GM12878 (cell line): ENCODE results near the gene AP1M1. TPM values are rescaled to one million over a fixed set of nuclear protein-coding genes. Genes with fewer than 3 reads are reported as not detected.

ENCODE experiments used
- BCL3 ChIP-seq: IDR thresholded peaks from 2 replicates; pipeline ENCODE4 v1.6.1; 2011; ENCODE audit warnings: borderline replicate concordance, low read depth, mild to moderate bottlenecking, moderate library complexity, low read length; ENCODE audit not compliant: insufficient read depth, poor library complexity, severe bottlenecking
- IRF3 ChIP-seq: fragments of 450-650 bp; IDR thresholded peaks from 2 replicates; pipeline ENCODE4 v1.6.1; 2014; ENCODE audit warnings: mild to moderate bottlenecking
- KLF5 ChIP-seq: fragments of 450-650 bp; IDR thresholded peaks from 2 replicates; pipeline ENCODE4 v1.6.1; 2014; ENCODE audit warnings: mild to moderate bottlenecking; ENCODE audit not compliant: partially characterized antibody
- NR2F1 ChIP-seq: fragments of 450-650 bp; conservative IDR thresholded peaks from 2 replicates; pipeline ENCODE4 v1.6.1; 2017; ENCODE audit warnings: mild to moderate bottlenecking
- PBX3 ChIP-seq: IDR thresholded peaks from 2 replicates; pipeline ENCODE4 v1.6.1; 2011; ENCODE audit warnings: mild to moderate bottlenecking, low read depth, low read length, moderate library complexity; ENCODE audit not compliant: insufficient replicate concordance
- PKNOX1 ChIP-seq: fragments of 450-650 bp; IDR thresholded peaks from 2 replicates; pipeline ENCODE4 v1.6.1; 2016; ENCODE audit warnings: mild to moderate bottlenecking
- RB1 ChIP-seq: fragments of 450-650 bp; formaldehyde crosslinking; IDR thresholded peaks from 2 replicates; pipeline ENCODE4 v1.6.1; 2017; ENCODE audit warnings: mild to moderate bottlenecking, borderline replicate concordance
- SPI1 ChIP-seq: IDR thresholded peaks from 2 replicates; pipeline ENCODE4 v1.6.1; 2011; ENCODE audit warnings: low read depth, mild to moderate bottlenecking, low read length, moderate library complexity, borderline replicate concordance; ENCODE audit not compliant: insufficient read depth
- SUPT20H ChIP-seq: IDR thresholded peaks from 2 replicates; pipeline ENCODE4 v1.6.1; 2011; ENCODE audit warnings: low read depth, mild to moderate bottlenecking, low read length, moderate library complexity, borderline replicate concordance; ENCODE audit not compliant: control insufficient read depth
- ZBTB33 ChIP-seq: fragments of 450-650 bp; IDR thresholded peaks from 2 replicates; pipeline ENCODE4 v1.6.1; 2017; ENCODE audit warnings: mild to moderate bottlenecking
- ZNF217 ChIP-seq: fragments of 450-650 bp; IDR thresholded peaks from 2 replicates; pipeline ENCODE4 v1.6.1; 2017; ENCODE audit warnings: antibody characterized with exemption, mild to moderate bottlenecking
- polyA plus RNA-seq, 11 experiments: library from polyadenylated mRNA; depleted of rRNA in 4 of 11; unstranded in 6 of 11; stranded (reverse) in 5 of 11; fragments of >200 nt; fragmentation: Nextera tagmentation in 4 of 11; fragmentation: Illumina TruSeq in 1 of 11; extraction: Ambion mirVana in 4 of 11; extraction: Trizol in 1 of 11; gene quantifications; 1 replicate in 1 of 11; 2 replicates in 10 of 11; pipeline versions ENCODE4 v1.2.1 to v1.2.3, GENCODE V29; 2011 to 2016; ENCODE audit warnings: inconsistent platforms in 2 of 11, missing spikeins in 2 of 11, low read depth in 1 of 11
- total RNA-seq, 4 experiments: library from RNA; depleted of rRNA in 3 of 4; stranded (reverse); fragments of >200 nt in 3 of 4; fragmentation: Illumina TruSeq in 1 of 4; extraction: Trizol in 1 of 4; gene quantifications; 2 replicates each; pipeline versions ENCODE4 v1.2.1 to v1.2.3, GENCODE V29; 2013 to 2021

The AP1M1 gene
- total and polyA plus RNA-seq, 10 of the 15 experiments (the other 5 are each of a cell fraction or from before 2014, with no cell fraction given): 1.0 to 116 (median 44.7) TPM

GRCh38 chr19:16159655-16160054, 38.1 kb upstream of the AP1M1 start (continued):
- TF ChIP-seq IRF3 (no peak), BCL3 (no peak), ZBTB33 (no peak), ZNF217 (no peak), PKNOX1 (no peak), SPI1 (no peak), SUPT20H (no peak), RB1 (no peak), KLF5 (no peak), NR2F1 (no peak), PBX3 (no peak)
- TF ChIP-seq, all 136 proteins: peak for 0
